K562 (cell line): ENCODE measurements around the gene BTBD2. TPM values are rescaled to one million over a fixed set of nuclear protein-coding genes. Genes with fewer than 3 reads are reported as not detected.

Experiments used
- ATAC-seq: fragments of 200-7000 bp; cut with Tn5 transposase; 3 replicates; pipeline ENCODE4 v1.9.1; 2020; ENCODE audit warnings: moderate library complexity
- BruUV-seq: library from RNA; stranded (reverse); fragments of 400-500 nt; replicated peaks from 2 replicates; lab custom pipeline; 2021; lab: Mats Ljungman, UMichigan
- CTCF ChIA-PET: fragments of 300-600 bp; formaldehyde crosslinking; extraction: SDS; loops from one replicate; lab custom pipeline; 2021; ENCODE audit warnings: low intra/inter-chr PET ratio; lab: Yijun Ruan, JAX
- POLR2A ChIA-PET: fragments of 300-600, 350-650 bp; sonication (Branson Sonifier 250); formaldehyde crosslinking; extraction: SDS; loops from one replicate; lab custom pipeline; 2021; ENCODE audit warnings: antibody characterized with exemption, inconsistent platforms; lab: Yijun Ruan, JAX
- DNase-seq, 4 experiments: peaks; one replicate each; pipeline versions ENCODE4 v3.0.0 to v3.0.0-alpha.2; 2011 to 2018; ENCODE audit warnings: low spot score in 3 of 4, mixed read lengths in 3 of 4; ENCODE audit errors: extremely low read depth in 1 of 4
- FAIRE-seq: peaks from 2 replicates; lab custom pipeline; 2011; peaks lifted over from hg19 to GRCh38; lab: Jason Lieb, UNC
- H2AFZ ChIP-seq: 2 replicates; pipeline ENCODE4 v1.6.0; 2011; ENCODE audit warnings: low read depth, low read length, control low read depth, inconsistent platforms
- H3K27ac ChIP-seq: fragments of 200-600 bp; 3 replicates; pipeline ENCODE4 v1.8.0; 2011; ENCODE audit warnings: low read depth, mild to moderate bottlenecking, control low read depth, inconsistent platforms, low read length, moderate library complexity, mixed read lengths; ENCODE audit errors: extremely low read depth
- H3K27me3 ChIP-seq, 2 experiments: fragments of 300-600 bp in 1 of 2; 2 replicates in 1 of 2; 3 replicates in 1 of 2; pipeline versions ENCODE4 v1.6.0 to v1.8.0; 2011; ENCODE audit warnings: inconsistent platforms in 2 of 2, low read length in 2 of 2, mild to moderate bottlenecking in 1 of 2, mixed read lengths in 1 of 2, moderate library complexity in 1 of 2; ENCODE audit not compliant: control insufficient read depth in 2 of 2, insufficient read depth in 2 of 2
- H3K36me3 ChIP-seq: fragments of 300-600 bp; 3 replicates; pipeline ENCODE4 v1.8.0; 2011; ENCODE audit warnings: mild to moderate bottlenecking, low read length, inconsistent platforms; ENCODE audit not compliant: control insufficient read depth, insufficient read depth
- H3K4me1 ChIP-seq, 2 experiments: fragments of 200-600 bp in 1 of 2; replicated peaks in 1 of 2; 2 replicates in 1 of 2; 3 replicates in 1 of 2; pipeline versions ENCODE4 v1.5.1 to v1.8.0; 2011; ENCODE audit warnings: inconsistent platforms in 2 of 2, low read length in 2 of 2, mild to moderate bottlenecking in 1 of 2, mixed read lengths in 1 of 2, moderate library complexity in 1 of 2; ENCODE audit not compliant: control insufficient read depth in 2 of 2, insufficient read depth in 2 of 2
- H3K4me2 ChIP-seq: 2 replicates; pipeline ENCODE4 v1.6.1; 2011; ENCODE audit warnings: low read length, control low read depth, inconsistent platforms, mixed read lengths; ENCODE audit not compliant: insufficient read depth
- H3K4me3 ChIP-seq: fragments of 200-600 bp; sonication (generic), shearing (Covaris generic); 2 replicates; pipeline ENCODE4 v1.5.1; 2016; ENCODE audit warnings: control low read depth, inconsistent platforms
- H3K79me2 ChIP-seq: fragments of 200-600 bp; 3 replicates; pipeline ENCODE4 v1.8.0; 2011; ENCODE audit warnings: low read length, inconsistent platforms; ENCODE audit not compliant: control insufficient read depth, insufficient read depth
- H3K9ac ChIP-seq, 2 experiments: 2 replicates each; pipeline versions ENCODE4 v1.6.0 to v1.6.1; 2011; ENCODE audit warnings: low read depth in 2 of 2, low read length in 2 of 2, control low read depth in 1 of 2, inconsistent platforms in 1 of 2, mild to moderate bottlenecking in 1 of 2, mixed read lengths in 1 of 2; ENCODE audit not compliant: insufficient read depth in 1 of 2
- H3K9me1 ChIP-seq: one replicate; pipeline ENCODE4 v1.6.0; 2011; ENCODE audit warnings: inconsistent platforms, mild to moderate bottlenecking, low read length, moderate library complexity; ENCODE audit not compliant: control insufficient read depth, insufficient read depth
- H3K9me3 ChIP-seq: replicated peaks from 2 replicates; pipeline ENCODE4 v1.5.1; 2011; ENCODE audit warnings: low read depth, low read length, inconsistent platforms; ENCODE audit not compliant: control insufficient read depth, insufficient read depth
- H4K20me1 ChIP-seq: replicated peaks from 2 replicates; pipeline ENCODE4 v1.6.1; 2011; ENCODE audit warnings: low read length, inconsistent platforms, mixed read lengths; ENCODE audit not compliant: control insufficient read depth, insufficient read depth
- JUND ChIP-seq, 2 experiments: IDR thresholded peaks; 2 replicates in 1 of 2; 3 replicates in 1 of 2; pipeline ENCODE4 v1.6.1; 2011; ENCODE audit warnings: borderline replicate concordance in 2 of 2, low read depth in 2 of 2, low read length in 2 of 2, improper control_type of control experiment in 1 of 2, missing biosample characterization in 1 of 2, missing genetic modification characterization in 1 of 2, missing genetic modification reagents in 1 of 2
- POLR2G ChIP-seq: fragments of 200-400 bp; formaldehyde crosslinking; IDR thresholded peaks from 2 replicates; pipeline ENCODE4 v1.6.1; 2017; ENCODE audit warnings: low read depth, mild to moderate bottlenecking, antibody characterized with exemption, low read length, moderate library complexity
- WGBS: fragments of 100-300 bp; shearing (Covaris generic); methylation state at CpG from one replicate; pipeline ENCODE4 v1.1.6; 2016; ENCODE audit warnings: low coverage, mixed read lengths; ENCODE audit not compliant: insufficient coverage; ENCODE audit errors: missing lambda C conversion rate; 5-methylcytosine and 5-hydroxymethylcytosine counted together
- in situ Hi-C: fragments of 300-500 bp; cut with MboI; formaldehyde crosslinking; loops from 4 replicates; pipeline ENCODE4 v1.15.0; 2018; ENCODE audit warnings: inconsistent platforms, mixed read lengths
- intact Hi-C: fragments of 100-400 bp; cut with micrococcal nuclease; formaldehyde crosslinking; loops from 2 replicates; pipeline ENCODE4 v1.14.2; 2022
- polyA plus RNA-seq, 8 experiments: library from polyadenylated mRNA; depleted of rRNA in 4 of 8; stranded (reverse) in 5 of 8; unstranded in 3 of 8; fragments of >200 nt; fragmentation: Nextera tagmentation in 2 of 8; fragmentation: Illumina TruSeq in 1 of 8; extraction: Ambion mirVana in 2 of 8; extraction: Trizol in 1 of 8; gene quantifications; 2 replicates each; pipeline versions ENCODE4 v1.2.1 to v1.2.3, GENCODE V29; 2011 to 2014; ENCODE audit warnings: inconsistent platforms in 1 of 8, missing spikeins in 1 of 8
- total RNA-seq, 7 experiments: library from RNA; depleted of rRNA in 6 of 7; stranded (reverse); fragments of >200 nt in 6 of 7; fragmentation: Illumina TruSeq in 2 of 7; extraction: Trizol in 2 of 7; gene quantifications; 2 replicates each; pipeline versions ENCODE4 v1.2.1 to v1.2.3, GENCODE V29; 2011 to 2021; ENCODE audit warnings: low replicate concordance in 1 of 7

BTBD2 gene
- total and polyA plus RNA-seq, 9 of the 15 experiments (the other 6 are each of a cell fraction or from before 2014, with no cell fraction given) = 0.10 to 15.6 (median 6.9) TPM

GRCh38 chr19:1970806-1971502 is 44.6 kb downstream of the BTBD2 start:
- H3K27ac ChIP-seq = no peak overlapping the region
- intact Hi-C loops = no loop called here
- peaks cover 0 to 53% of the 10 kb centered on the region in 2 experiments; a peak in 2 of 5 replicates for H3K4me1 ChIP-seq
- TF ChIP-seq JUND (IDR thresholded peaks at IDR 0.05; ENCODE audit: borderline replicate concordance, low read depth, low read length) = no peak
- no peak for TF ChIP-seq JUND (tag; IDR thresholded peaks at IDR 0.05; ENCODE audit: borderline replicate concordance, low read depth, low read length)
- TF ChIP-seq POLR2G = peak; percentile 15
- ChIA-PET POLR2A (no interaction called here), CTCF (no interaction called here)
- WGBS = 93% methylated on average over 22 of the region's 27 CpGs
- no peak for ATAC-seq
- H3K9ac ChIP-seq = peak overlapping the region in 1 of 2 experiments; percentile 36; a peak in 1 of 4 replicates
- H2AFZ ChIP-seq = no peak overlapping the region
- H4K20me1 ChIP-seq = peaks cover 17% of the 10 kb centered on the region; the same call in 1 of the 2 replicates
- no TSS peak for BruUV-seq
- DNase-seq = no peak
- no peak overlapping the region for H3K4me2 ChIP-seq
- no peak for FAIRE-seq
- no peak overlapping the region for H3K4me3 ChIP-seq
- H3K36me3 ChIP-seq = peaks cover 57% of the 10 kb centered on the region; the same call in 2 of the 3 replicates
- in situ Hi-C loops = no loop called here
- H3K9me1 ChIP-seq = peaks cover 3% of the 10 kb centered on the region
- no peaks in the 10 kb centered on the region for H3K9me3 ChIP-seq
- no peaks in the 10 kb centered on the region for H3K27me3 ChIP-seq
- peaks cover 51% of the 10 kb centered on the region for H3K79me2 ChIP-seq
